Anterior cingulate cortex (tissue), 58 donors: ENCODE results near the gene PLPP6.

ENCODE experiments used
- DNase-seq, 58 donors: peaks; one replicate each; lab custom pipeline; 2025; lab: John Stamatoyannopoulos, UW

Gene PLPP6

DNA sequence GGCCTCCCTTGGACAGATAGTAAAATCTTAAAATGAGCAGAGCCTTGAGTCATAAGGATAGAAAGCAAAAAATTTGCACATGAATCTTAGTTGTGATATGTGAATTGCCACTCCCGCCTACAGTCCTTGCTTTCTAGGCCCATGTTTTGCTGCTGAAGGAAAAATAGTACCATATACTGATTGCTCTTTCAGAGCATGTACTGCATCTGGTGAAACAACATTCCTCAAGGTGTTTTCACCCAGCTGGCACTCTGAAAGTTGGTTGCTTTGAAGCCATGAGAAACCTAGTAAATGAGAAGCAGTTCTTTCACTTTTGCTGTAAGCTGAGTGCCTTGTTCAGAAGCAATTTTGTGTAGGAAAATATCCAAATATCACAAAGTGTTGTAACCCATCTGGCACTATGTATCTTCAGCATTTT is 27.6 kb downstream of the PLPP6 start:
- peak in 3 of 58 donors; percentile 1 to 39 (median 12) for DNase-seq

DNA sequence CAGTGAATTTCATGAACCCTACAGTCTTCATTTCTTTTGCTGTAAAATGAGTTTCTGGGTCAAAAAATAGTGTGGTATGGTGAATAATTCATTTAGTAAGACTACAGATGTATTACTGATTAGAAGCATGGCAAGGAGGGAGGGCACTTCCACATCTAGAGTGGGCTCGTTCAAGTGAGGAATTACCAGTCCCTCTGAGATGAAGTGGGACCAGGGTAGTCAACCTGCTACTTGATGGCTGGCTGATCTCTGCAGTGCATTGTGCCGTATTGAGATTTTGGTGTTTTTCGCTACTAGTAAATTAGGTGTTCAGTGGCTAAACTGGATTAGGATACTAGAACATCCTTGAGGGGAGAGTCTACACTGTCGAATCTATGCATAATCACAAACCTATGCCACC is 28.1 kb downstream of the PLPP6 start:
- no peak for DNase-seq

DNA sequence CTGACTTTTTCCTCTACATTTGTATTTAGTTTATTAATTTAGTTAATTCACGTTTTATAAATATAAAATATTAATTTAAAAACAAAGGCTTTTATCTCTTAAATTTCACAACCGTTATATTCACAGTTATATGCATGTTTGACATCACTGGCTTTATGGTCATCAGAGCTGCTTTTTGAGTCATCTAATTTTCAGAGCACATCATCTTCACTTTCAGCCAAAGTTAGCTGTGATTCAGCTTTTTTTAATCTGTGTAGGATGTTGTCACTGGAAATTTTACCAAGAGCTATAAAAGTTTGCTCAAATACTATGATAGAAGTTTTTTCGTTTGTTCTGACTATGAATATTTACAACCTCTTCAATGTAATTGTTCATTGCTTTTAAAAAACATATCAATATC is 29.7 kb downstream of the PLPP6 start:
- DNase-seq = no peak

DNA sequence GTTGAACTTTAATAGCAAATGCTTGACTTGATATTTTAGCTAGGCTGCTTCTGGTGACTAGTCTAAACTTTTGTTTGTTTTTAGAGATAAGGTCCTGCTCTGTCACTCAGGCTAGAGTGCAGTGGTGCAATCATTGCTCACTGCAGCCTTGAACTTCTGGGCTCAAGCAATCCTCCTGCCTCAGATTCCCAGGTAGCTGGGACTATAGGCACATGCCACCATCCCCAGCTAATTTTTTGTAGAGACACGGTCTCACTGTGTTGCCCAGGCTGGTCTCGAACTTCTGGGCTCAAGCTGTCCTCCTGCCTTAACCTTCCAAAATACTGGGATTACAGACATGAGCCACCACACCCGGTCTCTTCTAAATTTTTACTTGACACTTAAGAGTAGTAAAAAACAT is 38.0 kb downstream of the PLPP6 start:
- no peak for DNase-seq

DNA sequence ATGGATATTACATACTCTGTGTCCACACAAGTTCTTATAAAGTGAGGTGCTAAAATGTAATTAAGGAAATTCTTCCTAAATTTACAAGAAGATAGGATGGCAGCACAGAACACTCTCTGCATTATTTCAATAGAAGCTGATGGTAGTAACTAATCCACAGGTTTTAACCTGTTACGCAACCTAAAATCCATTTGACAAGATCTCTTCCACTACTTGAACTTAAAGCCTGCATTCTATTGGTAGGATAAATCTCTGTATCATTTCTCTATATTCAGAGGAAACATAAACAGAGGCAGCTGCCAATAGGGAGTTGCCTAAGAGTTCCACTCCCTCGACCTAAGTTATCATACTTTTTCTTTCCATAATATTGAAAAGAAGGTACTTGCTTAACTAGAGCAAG is 38.8 kb downstream of the PLPP6 start:
- DNase-seq = no peak

DNA sequence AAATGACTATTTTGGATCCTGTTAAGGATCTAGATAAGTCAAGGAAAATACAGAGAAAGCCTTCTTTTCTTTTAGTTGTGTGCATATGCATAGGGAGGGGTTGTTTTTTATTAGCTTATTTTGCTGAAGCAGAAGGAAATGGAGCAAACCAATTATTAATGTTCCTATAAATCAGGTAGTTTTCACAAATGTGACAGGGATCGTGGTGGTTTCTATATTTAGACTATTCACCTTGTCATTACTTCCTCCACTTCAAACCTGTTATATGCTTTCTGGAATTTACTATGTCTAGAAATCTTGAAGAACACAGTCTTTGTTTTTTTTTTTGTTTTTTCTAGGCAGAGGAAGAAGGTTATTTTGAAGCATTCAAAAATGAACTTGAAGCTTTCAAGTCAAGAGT is 39.4 kb downstream of the PLPP6 start:
- no peak for DNase-seq

DNA sequence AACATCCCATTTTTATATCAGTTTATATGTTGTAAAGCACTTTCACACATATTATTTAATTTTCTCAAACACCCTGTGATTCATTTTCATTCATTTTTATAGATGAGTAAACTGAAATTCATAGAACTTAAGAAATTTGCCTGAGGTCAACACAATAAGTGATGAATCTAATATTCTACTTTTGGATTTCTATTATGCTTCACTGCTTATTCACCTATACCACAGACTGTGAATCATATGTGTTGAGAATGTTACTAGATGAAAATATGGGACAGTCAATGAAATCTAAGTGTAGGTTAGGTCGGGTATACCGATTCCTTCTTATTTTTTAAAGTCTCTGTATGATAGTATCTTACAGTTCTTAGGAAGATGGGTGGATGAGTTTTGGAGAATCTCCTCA is 42.0 kb downstream of the PLPP6 start:
- no peak for DNase-seq

DNA sequence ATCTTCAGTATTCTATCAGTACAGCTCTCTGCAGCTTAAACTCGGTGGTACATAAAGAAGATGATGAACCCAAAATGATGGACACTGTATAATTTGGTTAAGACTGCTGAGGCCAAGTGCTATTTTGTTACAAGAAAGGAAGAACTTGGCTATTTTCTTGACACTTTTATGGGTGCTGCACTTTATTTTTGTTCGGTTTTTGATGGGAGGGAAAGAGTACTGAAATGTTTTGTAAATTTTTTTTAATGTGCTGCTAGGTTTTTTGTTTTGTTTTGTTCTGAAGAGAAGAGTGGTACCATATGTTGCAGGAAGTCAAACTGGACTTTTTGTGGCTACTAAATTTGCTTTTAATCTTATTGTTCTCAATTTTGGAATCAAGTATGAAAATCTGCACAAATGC is 43.9 kb downstream of the PLPP6 start:
- no peak for DNase-seq

DNA sequence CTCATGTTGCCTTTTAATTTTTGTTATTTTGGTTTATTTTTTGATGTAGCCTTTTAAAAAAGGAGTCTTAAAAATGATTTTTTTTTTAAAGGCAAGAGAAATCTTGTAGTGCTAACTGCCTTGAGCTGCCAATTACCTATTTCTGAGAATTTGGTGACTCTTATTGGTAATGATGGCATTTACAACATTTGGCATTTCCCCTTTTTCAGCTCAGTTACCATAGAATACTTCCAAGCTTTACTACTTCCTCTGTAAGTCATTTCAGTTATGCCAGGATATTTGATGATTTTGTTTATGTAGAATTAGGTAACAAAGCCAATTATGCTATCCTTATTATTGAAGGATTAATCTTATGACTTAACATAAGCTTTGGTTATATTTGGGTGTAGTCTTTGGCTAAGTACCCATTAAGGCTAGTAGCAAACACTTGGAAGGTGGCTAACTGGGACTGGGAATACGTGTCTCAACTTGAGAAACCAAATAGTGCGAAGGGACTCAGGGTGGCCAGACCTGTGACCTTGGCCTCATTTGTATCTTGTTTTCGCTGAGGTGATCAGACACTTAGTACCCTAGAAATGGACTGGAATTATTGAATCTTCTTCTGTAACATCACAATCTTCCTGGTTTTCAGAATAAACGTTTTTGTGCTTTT is 45.0 kb downstream of the PLPP6 start:
- DNase-seq = no peak

DNA sequence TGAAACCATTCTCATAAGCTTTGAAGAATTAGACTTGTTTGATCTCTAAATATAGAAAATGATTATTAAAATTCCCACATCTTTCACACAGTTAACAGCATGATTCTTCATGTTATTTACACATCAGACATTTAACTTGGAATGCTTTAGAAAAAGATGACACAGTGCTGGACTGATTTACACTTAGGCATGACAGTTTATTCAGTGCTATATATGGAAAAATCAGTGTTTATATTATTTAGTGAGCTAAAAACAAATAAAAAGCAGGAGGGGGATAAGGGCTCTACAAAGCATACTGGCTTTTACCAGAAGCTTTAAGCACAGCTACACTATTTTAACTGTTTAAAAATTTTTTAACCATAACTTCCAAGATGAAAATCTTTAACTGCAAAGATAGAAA is 47.3 kb downstream of the PLPP6 start:
- no peak for DNase-seq

DNA sequence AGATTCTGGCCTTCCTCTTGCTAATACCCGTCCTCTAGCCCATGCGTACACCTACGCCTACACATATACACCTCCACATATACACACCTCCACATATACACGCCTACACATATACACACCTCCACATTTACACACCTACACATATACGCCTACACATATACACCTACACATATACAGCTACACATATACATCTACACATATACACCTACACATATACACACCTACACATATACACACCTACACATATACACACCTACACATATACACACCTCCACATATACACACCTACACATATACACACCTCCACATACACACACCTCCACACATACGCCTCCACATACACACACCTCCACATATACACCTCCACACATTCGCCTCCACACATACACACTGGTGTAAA is 51.8 kb downstream of the PLPP6 start:
- no peak for DNase-seq

DNA sequence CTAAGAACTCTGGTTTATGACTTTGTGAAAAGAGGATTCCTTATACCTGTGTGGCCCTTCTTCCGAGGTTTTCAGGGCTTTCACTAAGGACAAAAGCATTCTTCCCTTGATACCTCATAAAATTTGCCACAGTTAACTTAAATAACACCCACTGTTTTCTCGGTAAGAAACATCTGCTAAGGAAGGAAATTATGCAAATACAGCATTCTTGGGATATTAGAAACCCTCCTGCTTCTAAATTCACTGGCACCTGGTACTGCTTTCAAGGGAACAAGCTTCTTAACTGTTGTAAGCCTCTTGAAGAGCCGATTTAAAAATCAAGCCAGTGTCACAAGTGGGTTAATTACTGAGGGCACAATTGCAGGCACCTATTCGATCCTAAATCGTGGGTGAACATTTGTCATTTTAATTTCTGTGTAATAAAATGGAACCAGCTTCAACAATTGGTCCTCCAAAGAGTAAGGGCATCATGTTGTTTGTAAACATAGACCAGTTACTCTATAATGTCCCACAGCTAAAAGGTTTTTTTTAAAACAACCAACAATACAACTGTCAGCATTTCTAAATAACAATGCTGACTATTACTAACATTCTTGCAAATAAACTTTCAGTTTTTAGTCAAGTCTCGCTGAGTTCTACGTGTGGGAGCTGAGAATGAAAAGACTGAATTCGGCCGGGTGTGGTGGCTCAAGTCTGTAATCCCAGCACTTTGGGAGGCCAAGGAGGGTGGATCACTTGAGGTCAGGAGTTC is 52.3 kb downstream of the PLPP6 start:
- DNase-seq = no peak
